ENCODE results near the gene PFN2.
A peak's percentile ranks its signal among the peaks of the same experiment; 100 is the strongest.
"Not testable (repeated sequence)": the region's sequence is repeated elsewhere in the genome, so short reads cannot be mapped to it uniquely, and the experiment has no call there.

Gene PFN2

GRCh38 chr3:149970716-149971402 lies at the start of gene PFN2:
Gene PFN2, minus strand, starts transcription at chr3:149970895. Its CDS starts 39 bp downstream, at chr3:149970856.
- DNase-seq: peak; percentile 38

DNA sequence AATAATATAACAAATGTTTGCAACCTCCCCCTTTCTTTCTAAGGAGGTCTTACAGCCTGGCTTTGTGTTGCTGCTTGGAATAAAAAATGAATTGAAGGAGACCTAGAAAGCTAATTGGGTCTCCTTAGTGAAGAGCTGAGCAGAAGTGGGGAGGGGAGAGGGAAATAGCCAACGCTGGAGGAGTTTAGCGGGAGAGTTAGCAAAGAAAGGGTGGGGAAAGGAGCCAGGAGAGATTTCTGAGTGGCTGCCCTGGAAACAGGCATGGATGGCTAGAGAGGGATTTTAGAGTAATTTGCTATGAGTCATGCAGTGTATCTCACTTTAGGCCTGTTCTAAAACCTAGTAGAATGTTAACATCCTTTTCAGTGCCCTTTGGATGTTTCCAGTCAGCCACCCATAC lies 45.2 kb upstream of the PFN2 start:
- no peak for DNase-seq

GRCh38 chr3:150014782-150015181 lies 44.1 kb upstream of the PFN2 start:
- DNase-seq: no peak

- DNase-seq: no peak
Measured at GRCh38 chr3:150013801-150014200, 43.1 kb upstream of the PFN2 start.

DNA sequence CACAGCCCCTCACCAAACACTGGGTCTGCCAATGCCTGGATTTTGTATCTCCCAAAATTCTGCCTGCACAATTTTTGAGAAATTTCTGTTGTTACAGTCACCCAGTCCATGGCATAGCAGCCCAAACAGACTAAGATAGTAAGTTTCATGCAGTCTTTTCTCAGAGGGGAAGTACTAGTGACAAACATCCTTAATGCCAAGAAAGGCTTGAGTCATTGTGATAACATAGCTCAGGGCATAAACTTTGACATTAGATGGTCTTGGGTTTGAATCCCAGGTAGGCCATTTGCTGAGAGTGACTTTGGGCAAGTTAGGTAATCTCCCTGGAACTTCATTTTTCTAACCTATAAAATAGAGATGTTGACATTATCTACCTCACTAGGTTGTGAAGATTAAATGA lies 36.1 kb upstream of the PFN2 start:
- DNase-seq: no peak

DNA sequence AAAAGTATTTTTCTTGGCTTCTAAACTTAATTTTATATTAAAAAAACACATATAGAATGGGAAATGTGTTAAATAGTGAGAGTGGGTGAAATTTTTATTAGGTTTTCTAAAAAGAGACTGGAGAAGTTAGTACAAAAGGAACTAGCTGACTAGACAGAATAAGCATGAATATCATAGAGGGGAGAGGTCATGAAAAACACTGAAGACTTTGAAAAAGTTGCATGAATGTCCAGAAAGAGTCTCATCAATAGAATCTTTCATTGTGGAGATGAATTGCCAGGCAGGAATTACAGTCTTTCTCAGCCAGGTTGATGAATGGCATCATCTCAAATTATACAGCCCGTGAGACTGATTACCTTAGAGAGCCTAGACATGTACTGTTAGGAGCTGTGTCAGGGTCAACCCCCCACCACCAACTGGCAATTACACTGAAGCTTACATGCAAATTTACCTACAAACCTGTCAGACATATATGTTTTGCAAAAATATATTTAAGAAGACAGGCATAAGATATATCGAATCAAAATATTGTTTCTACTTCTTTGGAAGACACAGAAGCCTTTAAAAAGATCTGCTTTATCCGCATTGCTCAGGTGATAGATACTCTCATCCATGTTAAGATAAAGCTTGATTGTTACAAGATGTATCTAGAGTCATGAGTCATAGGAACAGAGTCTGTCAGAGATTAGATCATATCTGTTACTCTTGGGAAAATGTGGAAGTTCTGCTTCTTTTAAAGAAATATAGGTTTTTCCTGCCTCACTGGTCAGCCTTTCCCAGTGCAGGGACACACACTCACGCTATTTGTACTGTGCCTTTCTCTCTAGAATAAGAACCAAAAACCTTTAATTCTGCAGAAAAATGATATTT lies 34.8 kb upstream of the PFN2 start:
- no peak for DNase-seq

DNA sequence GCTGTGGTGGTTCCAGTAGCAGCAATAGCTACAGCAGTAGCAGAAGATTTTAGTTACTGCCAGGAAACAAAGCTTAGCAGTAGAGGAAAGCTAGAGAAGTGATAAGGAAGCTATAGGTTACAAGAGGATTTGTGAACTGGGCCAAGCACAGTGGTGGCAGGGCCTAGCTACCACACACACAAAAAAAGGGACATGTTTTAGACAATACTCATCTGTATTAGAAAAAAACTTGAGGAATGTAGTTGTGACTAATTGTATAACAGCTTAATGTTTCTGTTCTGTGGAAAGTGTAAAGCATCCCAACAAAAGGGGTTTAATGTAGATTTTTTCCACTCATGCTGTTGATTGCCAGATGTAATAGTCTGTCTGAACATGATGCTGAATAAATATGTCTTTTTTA lies 29.9 kb upstream of the PFN2 start:
- DNase-seq: no peak

GRCh38 chr3:149999421-149999820 lies 28.7 kb upstream of the PFN2 start:
- no peak for DNase-seq

GRCh38 chr3:149998946-149999345 lies 28.3 kb upstream of the PFN2 start:
- no peak for DNase-seq

- no peak for DNase-seq
Measured at GRCh38 chr3:149992416-149993058, 21.8 kb upstream of the PFN2 start.

- no peak for DNase-seq
Measured at GRCh38 chr3:149990423-149990948, 19.8 kb upstream of the PFN2 start.

DNA sequence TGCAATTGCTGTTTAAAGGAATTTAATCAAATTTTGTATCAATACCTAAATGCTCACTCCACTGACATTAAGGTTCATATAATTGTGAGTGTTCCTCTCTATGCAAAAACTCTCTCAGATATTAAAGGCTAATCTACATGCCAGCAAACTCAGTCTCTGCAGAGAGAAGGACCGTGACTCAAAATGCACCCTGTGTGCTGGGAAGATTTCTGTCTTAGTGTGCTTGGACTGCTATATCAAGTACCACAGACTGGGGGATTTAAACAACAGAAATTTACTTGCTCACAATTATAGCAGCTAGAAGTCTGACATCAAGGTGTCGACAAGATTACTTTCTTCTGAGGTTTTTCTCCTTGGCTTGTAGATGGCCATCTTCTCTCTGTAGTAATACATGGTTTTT lies 18.6 kb upstream of the PFN2 start:
- no peak for DNase-seq

- DNase-seq: no peak
Measured at GRCh38 chr3:149983628-149984027, 12.9 kb upstream of the PFN2 start.

DNA sequence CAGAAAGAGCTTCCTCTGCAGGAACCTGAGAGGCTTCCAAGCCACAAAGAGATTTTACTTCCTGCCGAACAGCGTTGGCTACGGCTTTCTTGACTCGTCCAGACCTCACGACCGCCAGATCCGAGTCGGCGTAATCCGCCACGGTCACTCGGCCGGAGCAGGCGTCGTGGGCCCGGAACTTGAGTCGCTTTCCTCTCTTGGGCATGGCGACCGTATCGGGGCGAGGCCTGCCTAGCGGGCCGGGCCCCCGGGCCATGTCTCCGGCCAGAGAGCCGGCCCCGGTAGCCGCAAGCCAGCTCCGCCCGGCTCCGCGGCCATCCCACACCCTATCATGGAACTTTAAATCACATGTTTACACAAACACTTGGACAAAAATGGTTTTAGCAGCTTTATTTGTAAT lies 12.4 kb upstream of the PFN2 start:
- DNase-seq: not testable (repeated sequence)

DNA sequence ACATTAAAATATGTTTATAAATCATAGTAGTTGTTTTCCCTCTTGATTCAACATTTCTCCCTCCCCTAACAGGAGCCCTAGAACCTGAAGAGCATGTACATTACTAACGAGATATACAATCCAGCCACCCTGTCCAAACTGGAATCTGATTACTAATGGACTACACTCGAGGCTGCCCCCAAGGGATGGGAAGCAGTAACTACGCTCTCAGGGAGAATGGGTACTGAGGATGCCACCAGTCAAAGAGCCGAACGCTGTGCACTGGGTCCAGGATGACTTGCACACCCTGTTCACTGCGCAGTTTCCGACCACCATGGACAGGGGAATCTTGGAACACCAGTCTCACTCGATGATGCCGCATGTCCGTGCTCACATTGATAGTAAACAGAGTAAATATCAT lies 11.3 kb upstream of the PFN2 start:
- DNase-seq: not testable (repeated sequence)

DNA sequence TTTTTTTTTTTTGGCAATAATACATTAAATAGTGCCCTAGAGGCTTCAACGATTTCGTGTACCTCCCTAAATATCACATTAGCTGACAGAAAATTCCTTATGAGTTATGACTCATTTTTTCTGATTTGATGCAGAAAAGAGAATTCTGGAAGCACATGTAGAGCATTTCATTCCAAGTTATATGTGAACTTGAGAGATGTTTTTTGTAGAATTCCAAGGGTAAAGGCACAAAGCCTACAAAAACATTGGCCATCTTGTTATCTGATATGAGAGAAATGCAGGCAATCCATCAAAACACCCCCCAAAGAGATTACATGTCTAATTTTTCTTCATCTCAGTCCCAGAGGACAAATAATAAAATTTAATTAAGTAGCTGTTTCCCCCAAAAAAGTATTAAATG lies 6.7 kb upstream of the PFN2 start:
- no peak for DNase-seq

DNA sequence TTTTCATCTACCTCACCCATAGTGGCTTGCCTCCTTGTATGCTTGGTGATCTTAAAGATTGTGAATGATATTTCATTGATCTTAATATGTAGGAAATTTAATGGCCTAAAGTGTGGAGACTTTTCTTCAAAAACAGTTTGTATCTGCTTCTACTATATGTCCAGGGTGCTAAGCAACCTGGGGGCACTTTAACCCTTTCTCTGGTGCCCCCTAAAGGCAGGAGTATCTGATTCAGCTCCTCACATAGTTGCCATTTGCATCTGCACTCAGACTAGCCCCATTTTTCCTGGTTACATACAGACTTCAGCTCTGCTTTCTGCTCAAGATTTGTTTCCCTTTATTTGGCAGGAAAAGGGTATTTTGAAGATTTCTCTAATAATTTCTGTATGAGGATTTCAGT lies 5.2 kb upstream of the PFN2 start:
- no peak for DNase-seq

DNA sequence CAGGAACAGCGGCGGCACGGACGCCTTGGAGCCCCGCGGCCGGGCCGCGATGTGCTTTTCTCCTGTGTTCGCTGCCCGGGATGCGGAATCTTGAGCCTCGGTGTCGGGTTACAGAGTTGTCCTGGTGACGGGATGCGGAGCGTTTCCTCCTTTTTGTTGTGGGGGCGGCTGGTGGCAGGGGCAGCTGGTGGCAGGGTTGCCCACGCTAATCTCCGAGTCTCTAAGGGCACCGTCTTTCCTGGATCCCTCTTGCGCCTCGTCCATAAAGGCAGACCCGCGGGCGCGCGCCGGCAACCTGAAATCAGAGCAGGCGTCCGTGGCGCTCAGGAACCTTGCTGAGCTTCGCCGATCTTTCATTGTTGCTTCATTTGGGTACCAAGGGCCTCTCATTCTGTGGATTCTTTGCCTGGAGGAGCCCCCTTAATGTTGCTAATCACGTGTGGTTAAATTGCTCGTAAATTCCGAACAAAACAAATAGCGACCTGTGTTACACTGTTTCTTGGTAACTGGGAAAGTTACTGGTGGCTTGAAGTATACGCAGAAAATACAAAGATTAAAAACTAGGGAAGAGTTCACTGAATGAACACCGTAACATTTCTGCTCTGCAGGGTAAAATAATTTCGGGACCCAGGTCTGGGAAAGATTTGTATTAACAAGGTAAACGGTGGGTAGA lies 844 bp upstream of the PFN2 start:
- peak; percentile 43 for DNase-seq

DNA sequence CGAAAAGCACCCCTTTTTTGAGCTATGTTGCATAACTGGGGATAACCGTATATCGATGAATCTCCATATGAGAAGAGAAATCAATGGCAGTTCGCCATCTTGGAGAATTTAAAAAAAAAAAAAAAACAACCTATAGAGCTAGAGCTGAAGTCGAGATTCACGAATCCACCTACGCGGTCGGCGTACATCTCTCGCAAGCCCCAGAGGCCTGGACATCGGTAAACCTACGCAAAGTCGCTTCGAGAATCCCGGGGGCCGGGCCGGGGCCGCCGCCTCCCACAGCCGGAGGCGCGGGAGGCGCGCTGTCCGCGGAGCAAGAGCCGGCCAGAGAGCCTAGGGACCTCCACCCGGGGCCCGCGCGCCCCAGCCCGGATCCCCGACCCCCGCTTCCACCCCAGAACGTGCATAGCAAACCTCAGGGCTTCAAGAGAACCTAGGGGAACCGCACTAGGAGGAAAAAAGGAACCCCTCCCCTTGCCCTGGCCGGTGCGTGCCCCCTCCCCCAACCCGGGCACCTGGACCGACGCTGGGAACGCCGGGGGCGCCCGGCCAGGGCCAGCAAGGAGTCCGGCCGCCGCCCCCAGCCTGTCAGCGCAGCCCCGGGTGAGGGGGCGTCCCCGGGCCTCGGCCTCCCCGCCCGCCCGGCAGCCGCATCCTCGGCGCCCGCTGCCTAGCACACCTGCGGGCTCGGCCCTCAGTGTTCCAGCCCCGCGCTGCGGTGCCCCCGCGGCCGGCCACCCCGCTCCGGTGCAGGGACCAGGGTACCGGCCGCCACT lies 567 bp downstream of the PFN2 start:
- peak; percentile 74 for DNase-seq

DNA sequence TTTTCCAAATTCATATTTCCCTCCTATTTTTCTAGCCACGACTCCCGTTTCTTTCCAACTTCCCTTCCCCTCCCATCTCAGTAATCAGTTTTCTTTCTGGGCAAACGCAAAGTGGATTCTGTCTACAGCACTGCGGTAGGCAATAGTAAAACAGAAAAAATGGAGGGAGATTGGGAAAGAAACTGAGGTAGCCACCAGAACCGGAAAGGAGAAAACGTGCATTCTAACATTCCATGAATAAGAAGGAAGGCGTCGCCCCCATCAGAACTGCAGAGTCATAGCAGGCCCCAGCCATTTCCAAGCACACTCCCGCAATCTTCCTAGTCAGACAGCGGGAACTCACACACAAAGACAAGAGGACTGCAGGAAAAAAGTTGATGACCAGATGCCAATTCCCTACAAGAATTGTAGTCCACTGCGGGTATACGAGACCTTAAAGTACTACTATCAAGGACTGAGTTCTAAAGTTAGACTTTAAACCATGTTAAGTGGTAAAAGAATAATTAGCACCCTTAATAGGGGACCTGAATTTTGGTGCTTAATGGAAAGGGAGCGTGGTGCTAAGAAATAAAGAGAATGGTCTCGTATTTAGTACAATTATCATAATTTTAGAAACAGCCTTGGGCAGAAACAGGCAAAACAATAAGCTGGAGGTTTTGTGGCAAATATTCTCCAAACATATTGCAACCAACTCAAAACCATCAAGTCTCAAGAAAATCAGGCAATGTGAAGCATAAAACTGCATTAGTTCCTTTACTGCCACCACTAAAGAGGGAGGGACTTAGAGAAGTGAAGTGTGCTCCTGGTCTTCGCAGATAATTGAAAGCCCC lies 1.4 kb downstream of the PFN2 start:
- peak; percentile 65 for DNase-seq

GRCh38 chr3:149968216-149968615 lies 2.5 kb downstream of the PFN2 start:
- DNase-seq: no peak
